ENCODE data around the gene ATP5MC2. TPM values are rescaled to one million over a fixed set of nuclear protein-coding genes. Genes with fewer than 3 reads are reported as not detected.
"Not testable (repeated sequence)": the region's sequence is repeated elsewhere in the genome, so short reads cannot be mapped to it uniquely, and the experiment has no call there.

Gene ATP5MC2
- 100 to 1,000 TPM; 338 to 364 (median 342) TPM for total RNA-seq

DNA sequence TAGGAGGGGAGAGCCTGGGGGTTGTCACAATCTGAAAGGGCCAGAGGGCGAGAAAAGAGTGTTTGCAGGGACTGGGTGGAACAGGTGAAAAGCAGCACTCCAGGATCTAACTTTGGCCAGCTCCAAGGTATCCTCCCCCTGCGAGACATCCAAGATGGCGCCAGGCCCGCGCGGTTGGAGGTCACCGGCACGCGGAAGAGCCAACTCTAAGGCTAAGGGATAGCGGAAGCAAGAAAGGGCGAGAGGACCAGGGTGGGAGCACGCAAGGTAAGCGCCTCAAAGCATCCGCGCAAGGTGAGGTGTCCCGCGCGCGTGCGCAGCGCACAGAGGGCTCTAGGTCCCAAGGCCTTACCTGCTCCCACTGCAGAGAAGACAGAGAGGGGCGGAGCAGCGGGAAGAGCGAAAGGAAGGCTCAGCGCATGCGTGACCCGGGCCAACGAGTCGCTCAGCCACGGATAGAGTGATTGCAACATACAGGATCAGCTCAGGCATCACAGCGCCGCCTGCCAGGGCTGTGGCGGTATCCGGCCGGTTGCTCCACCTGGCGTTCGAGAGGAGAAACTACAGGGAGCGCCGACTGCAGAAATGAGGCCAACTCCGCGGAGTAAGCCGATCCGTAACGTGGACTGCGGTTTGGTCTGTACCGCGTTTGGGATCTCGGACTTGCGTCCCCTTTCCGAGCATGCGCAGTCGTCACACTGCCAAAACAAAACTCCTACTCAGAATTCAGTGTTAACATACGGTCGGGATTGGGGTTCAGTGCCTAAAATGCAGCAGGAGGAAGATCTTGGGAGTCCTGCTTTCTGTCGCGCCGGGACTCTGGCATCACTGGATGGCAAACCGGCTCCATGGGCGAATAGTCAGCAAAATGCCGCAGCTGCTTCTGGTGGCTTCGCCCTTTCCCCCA, at the start of gene ATP5MC2:
ATP5MC2 (minus strand) TSS at position 383 of the 907 bp plus-strand sequence. CDS start 3,469 bp downstream, outside the sequence.
- Mint-ChIP-seq H3K4me3 (peak within 1 kb of the TSS; percentile 98), H3K9me3 (no peaks in the 10 kb centered on the region), H3K27me3 (ENCODE audit: low read depth) (peaks cover 20% of the 10 kb centered on the region), H3K4me1 (ENCODE audit: low read depth) (peaks cover 31% of the 10 kb centered on the region), H3K36me3 (ENCODE audit: insufficient read depth) (peaks cover 14% of the 10 kb centered on the region)
- ATAC-seq = peak; percentile 93 to 94
- peak; percentile 96 for DNase-seq

DNA sequence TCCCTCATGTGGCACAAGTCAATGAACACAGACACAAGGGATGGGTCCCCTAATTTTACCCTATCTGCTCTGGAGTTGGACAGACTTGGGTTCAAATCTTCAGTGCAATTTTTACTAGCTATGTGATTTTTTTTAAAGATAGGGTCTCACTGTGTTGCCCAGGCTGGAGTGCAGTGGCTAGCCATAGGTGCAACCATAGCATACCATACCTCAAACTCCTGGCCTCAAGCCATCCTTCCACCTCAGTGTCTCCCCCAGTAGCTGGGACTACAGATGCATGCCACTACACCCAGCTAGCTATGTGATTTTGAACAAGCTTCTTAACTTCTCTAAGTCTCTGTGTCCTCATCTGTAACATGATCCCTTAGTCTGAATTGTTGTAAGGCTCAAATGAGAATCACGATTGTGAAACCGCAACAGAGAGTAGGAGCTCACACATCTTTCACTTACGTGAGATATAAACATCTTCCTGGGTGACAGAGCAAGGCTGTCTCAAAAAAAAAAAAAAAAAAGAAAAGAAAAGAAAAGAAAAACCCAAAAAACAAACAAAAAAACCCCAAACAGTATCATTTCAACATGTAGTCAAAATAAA, 46.7 kb upstream of the ATP5MC2 start:
- DNase-seq = no peak
- peaks cover 46% of the 10 kb centered on the region for H3K36me3 Mint-ChIP-seq (ENCODE audit: insufficient read depth)
- peaks cover 16% of the 10 kb centered on the region for H3K4me1 Mint-ChIP-seq (ENCODE audit: low read depth)
- H3K27me3 Mint-ChIP-seq (ENCODE audit: low read depth) = no peaks in the 10 kb centered on the region
- no peak for ATAC-seq
- no peak overlapping the region for H3K4me3 Mint-ChIP-seq
- no peaks in the 10 kb centered on the region for H3K9me3 Mint-ChIP-seq

GRCh38 chr12:53720946-53721345, 45.1 kb upstream of the ATP5MC2 start:
- no peak for DNase-seq
- H3K4me3 Mint-ChIP-seq = no peak overlapping the region

GRCh38 chr12:53719649-53720048, 43.8 kb upstream of the ATP5MC2 start:
- no peaks in the 10 kb centered on the region for H3K9me3 Mint-ChIP-seq
- no peak for ATAC-seq
- no peaks in the 10 kb centered on the region for H3K4me1 Mint-ChIP-seq (ENCODE audit: low read depth)
- H3K36me3 Mint-ChIP-seq (ENCODE audit: insufficient read depth) = peaks cover 53% of the 10 kb centered on the region
- no peaks in the 10 kb centered on the region for H3K27me3 Mint-ChIP-seq (ENCODE audit: low read depth)
- DNase-seq = no peak
- H3K4me3 Mint-ChIP-seq = no peak overlapping the region

More at GRCh38 chr12:53720946-53721345, 45.1 kb upstream of the ATP5MC2 start:
- no peak for ATAC-seq
- H3K9me3 Mint-ChIP-seq = no peaks in the 10 kb centered on the region
- no peaks in the 10 kb centered on the region for H3K27me3 Mint-ChIP-seq (ENCODE audit: low read depth)
- H3K36me3 Mint-ChIP-seq (ENCODE audit: insufficient read depth) = peaks cover 55% of the 10 kb centered on the region
- H3K4me1 Mint-ChIP-seq (ENCODE audit: low read depth) = peaks cover 4% of the 10 kb centered on the region

GRCh38 chr12:53718567-53718966, 42.7 kb upstream of the ATP5MC2 start:
- not testable (repeated sequence) for DNase-seq; H3K27me3 Mint-ChIP-seq (ENCODE audit: low read depth); H3K4me1 Mint-ChIP-seq (ENCODE audit: low read depth); ATAC-seq; H3K9me3 Mint-ChIP-seq; H3K4me3 Mint-ChIP-seq
- H3K36me3 Mint-ChIP-seq (ENCODE audit: insufficient read depth) = peaks cover 45% of the 10 kb centered on the region

- ATAC-seq (no peak), DNase-seq (no peak)
- no peak overlapping the region for H3K4me3 Mint-ChIP-seq
- H3K36me3 Mint-ChIP-seq (ENCODE audit: insufficient read depth) = peaks cover 43% of the 10 kb centered on the region
- no peaks in the 10 kb centered on the region for H3K27me3 Mint-ChIP-seq (ENCODE audit: low read depth)
- no peaks in the 10 kb centered on the region for H3K9me3 Mint-ChIP-seq
- H3K4me1 Mint-ChIP-seq (ENCODE audit: low read depth) = no peaks in the 10 kb centered on the region
Measured at GRCh38 chr12:53717319-53717718, 41.4 kb upstream of the ATP5MC2 start.

DNA sequence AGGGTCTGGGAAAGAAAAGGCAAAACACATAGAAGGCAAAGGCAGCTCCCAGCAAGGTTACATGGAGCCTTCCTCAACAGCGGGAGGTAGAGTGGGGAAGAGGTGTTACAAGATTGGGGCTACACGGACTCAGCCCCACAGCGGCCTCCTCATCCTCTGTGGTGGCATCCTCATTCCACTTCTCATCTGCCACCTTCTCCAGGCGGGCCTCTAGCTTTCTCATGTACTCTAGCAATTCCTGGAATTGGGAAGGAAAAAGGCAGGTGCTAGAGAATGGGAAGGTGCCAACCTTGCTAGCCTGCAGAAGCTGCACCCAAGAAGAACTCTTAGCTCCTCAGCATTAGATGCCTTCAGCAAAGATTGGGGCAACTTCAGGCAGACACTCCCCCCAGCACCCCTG, 38.1 kb upstream of the ATP5MC2 start:
- ATAC-seq = no peak
- DNase-seq = no peak
- H3K36me3 Mint-ChIP-seq (ENCODE audit: insufficient read depth) = peaks cover 25% of the 10 kb centered on the region
- no peaks in the 10 kb centered on the region for H3K9me3 Mint-ChIP-seq
- no peak overlapping the region for H3K4me3 Mint-ChIP-seq
- H3K4me1 Mint-ChIP-seq (ENCODE audit: low read depth) = no peaks in the 10 kb centered on the region
- H3K27me3 Mint-ChIP-seq (ENCODE audit: low read depth) = no peaks in the 10 kb centered on the region

DNA sequence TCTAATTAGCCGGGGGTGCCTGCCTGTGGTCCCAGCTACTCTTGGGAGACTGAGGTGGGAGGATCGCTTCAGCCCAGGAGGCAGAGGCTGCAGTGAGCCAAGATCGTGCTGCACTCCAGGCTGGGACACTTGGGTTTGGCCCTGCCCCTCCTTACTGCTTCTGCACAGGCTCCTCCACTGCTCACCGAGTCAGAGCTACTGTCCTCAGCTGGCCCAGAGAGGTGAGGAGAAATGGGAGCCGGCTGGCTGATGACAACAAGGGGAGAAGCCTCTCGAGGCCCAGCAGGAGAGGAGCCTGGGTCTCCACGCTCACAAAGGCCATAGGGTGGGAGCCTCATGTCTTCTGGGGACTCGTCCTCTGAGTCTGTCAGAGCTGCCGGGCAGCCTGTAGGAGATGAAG, 37.6 kb upstream of the ATP5MC2 start:
- no peak overlapping the region for H3K4me3 Mint-ChIP-seq
- no peaks in the 10 kb centered on the region for H3K4me1 Mint-ChIP-seq (ENCODE audit: low read depth)
- peaks cover 25% of the 10 kb centered on the region for H3K36me3 Mint-ChIP-seq (ENCODE audit: insufficient read depth)
- ATAC-seq (no peak), DNase-seq (no peak)
- no peaks in the 10 kb centered on the region for H3K9me3 Mint-ChIP-seq
- H3K27me3 Mint-ChIP-seq (ENCODE audit: low read depth) = no peaks in the 10 kb centered on the region

DNA sequence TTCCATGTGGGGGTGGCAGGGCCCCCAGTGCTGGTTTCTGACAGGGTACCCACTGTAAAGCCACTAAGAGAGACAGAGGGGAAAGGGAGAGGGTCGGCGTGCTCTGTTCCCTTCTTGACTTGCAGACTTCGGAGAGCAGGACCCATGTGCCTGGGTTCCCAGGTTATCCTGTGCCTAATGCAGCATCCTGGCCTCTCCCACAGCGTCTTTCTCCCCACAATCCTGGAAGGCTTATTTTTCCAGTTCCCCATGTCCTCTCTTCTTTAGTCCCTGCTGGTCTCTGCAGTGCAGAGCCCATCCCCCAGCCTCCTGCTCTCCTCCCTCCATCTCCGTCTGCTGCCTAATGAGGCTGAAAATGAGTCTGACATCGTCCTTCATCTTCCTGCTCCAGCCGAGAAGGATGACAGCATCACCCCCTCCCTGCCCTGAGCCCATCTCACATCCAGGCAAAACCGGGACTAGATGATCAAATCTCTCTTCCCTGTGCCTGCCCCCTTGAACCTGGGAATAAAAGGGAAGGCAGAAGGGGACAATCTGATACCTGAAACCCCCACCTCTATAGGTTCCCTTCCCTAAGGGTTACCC, 36.3 kb upstream of the ATP5MC2 start:
- Mint-ChIP-seq H3K36me3 (ENCODE audit: insufficient read depth) (peaks cover 23% of the 10 kb centered on the region), H3K27me3 (ENCODE audit: low read depth) (peaks cover 3% of the 10 kb centered on the region), H3K4me3 (no peak overlapping the region), H3K4me1 (ENCODE audit: low read depth) (no peaks in the 10 kb centered on the region), H3K9me3 (no peaks in the 10 kb centered on the region)
- ATAC-seq (no peak), DNase-seq (no peak)

GRCh38 chr12:53710091-53710490, 34.2 kb upstream of the ATP5MC2 start:
- H3K4me3 Mint-ChIP-seq = no peak overlapping the region
- no peak for DNase-seq
- no peak for ATAC-seq
- H3K9me3 Mint-ChIP-seq = no peaks in the 10 kb centered on the region
- peaks cover 16% of the 10 kb centered on the region for H3K36me3 Mint-ChIP-seq (ENCODE audit: insufficient read depth)
- no peaks in the 10 kb centered on the region for H3K4me1 Mint-ChIP-seq (ENCODE audit: low read depth)
- peaks cover 14% of the 10 kb centered on the region for H3K27me3 Mint-ChIP-seq (ENCODE audit: low read depth)

DNA sequence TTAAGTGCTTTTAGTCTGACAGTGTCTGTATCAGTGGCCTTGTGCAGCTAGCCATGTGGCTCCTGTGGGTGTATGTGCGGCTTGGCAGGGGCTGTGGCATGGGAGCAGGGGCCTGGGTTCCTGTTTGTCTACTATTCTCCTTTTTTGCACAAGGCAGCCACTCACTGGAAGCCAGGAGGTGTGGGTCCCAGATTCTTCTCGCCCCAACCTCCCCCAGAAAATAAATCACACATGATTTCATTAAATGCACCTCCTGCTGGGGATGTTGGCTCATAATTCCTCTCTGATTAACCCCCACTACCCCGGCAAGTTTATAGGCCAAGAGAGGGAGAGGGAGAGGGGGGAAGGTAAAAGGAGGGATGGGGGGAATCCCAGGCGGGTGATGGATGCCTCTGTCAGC, 33.8 kb upstream of the ATP5MC2 start:
- ATAC-seq = no peak
- H3K4me1 Mint-ChIP-seq (ENCODE audit: low read depth) = no peaks in the 10 kb centered on the region
- no peaks in the 10 kb centered on the region for H3K9me3 Mint-ChIP-seq

DNA sequence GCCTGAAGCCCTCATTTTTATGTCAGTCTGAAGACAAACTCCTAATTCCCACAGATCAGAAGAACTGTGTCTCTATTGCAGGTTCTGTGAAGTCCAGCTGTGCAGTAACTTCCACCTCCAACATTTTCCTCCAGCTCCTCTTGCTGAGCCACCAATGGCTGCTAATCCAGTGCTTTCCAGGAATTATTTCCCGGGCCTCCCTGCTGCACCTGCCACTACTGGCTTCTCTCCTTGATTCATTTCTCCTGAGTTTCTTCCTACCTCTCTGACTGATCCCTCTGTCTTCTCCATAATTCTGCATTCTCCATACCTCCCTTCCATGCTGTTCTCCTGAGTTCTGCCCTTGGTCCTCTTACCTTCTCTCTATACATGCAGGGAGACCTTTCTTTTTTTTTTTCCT, 30.2 kb upstream of the ATP5MC2 start:
- DNase-seq = no peak
- peaks cover 53% of the 10 kb centered on the region for H3K27me3 Mint-ChIP-seq (ENCODE audit: low read depth)
- H3K9me3 Mint-ChIP-seq = no peaks in the 10 kb centered on the region
- H3K4me3 Mint-ChIP-seq = no peak overlapping the region
- ATAC-seq = no peak
- H3K4me1 Mint-ChIP-seq (ENCODE audit: low read depth) = no peaks in the 10 kb centered on the region
- peaks cover 2% of the 10 kb centered on the region for H3K36me3 Mint-ChIP-seq (ENCODE audit: insufficient read depth)

More for the DNA sequence above, 33.8 kb upstream of the ATP5MC2 start:
- Mint-ChIP-seq H3K27me3 (ENCODE audit: low read depth) (peaks cover 18% of the 10 kb centered on the region), H3K4me3 (no peak overlapping the region), H3K36me3 (ENCODE audit: insufficient read depth) (peaks cover 12% of the 10 kb centered on the region)
- DNase-seq = no peak

GRCh38 chr12:53703756-53704155, 27.9 kb upstream of the ATP5MC2 start:
- Mint-ChIP-seq H3K9me3 (no peaks in the 10 kb centered on the region), H3K36me3 (ENCODE audit: insufficient read depth) (peaks cover 2% of the 10 kb centered on the region), H3K4me1 (ENCODE audit: low read depth) (no peaks in the 10 kb centered on the region), H3K27me3 (ENCODE audit: low read depth) (peaks cover 74% of the 10 kb centered on the region), H3K4me3 (no peak overlapping the region)
- no peak for ATAC-seq
- no peak for DNase-seq

GRCh38 chr12:53701518-53702264, 25.8 kb upstream of the ATP5MC2 start:
- DNase-seq = peak; percentile 71
- peaks cover 5% of the 10 kb centered on the region for H3K4me1 Mint-ChIP-seq (ENCODE audit: low read depth)
- no peak overlapping the region for H3K4me3 Mint-ChIP-seq
- H3K9me3 Mint-ChIP-seq = no peaks in the 10 kb centered on the region
- H3K27me3 Mint-ChIP-seq (ENCODE audit: low read depth) = peaks cover 90% of the 10 kb centered on the region
- peaks cover 2% of the 10 kb centered on the region for H3K36me3 Mint-ChIP-seq (ENCODE audit: insufficient read depth)
- peak; percentile 89 to 96 for ATAC-seq
